ENCODE results near the gene C1orf216. TPM values are rescaled to one million over a fixed set of nuclear protein-coding genes. Genes with fewer than 3 reads are reported as not detected.
"Not testable (repeated sequence)": the region's sequence is repeated elsewhere in the genome, so short reads cannot be mapped to it uniquely, and the experiment has no call there.

Gene C1orf216
- total RNA-seq, 1 donor from 2014 or later: 11.3 TPM

- no peak for TF ChIP-seq CTCF (IDR thresholded peaks at IDR 0.05; ENCODE audit: unreplicated experiment)
- Mint-ChIP-seq H3K4me1 (ENCODE audit: low read depth) (no peaks in the 10 kb centered on the region), H3K36me3 (ENCODE audit: insufficient read depth) (no peaks in the 10 kb centered on the region), H3K9me3 (ENCODE audit: low read depth) (no peaks in the 10 kb centered on the region), H3K27ac (no peak overlapping the region), H3K4me3 (ENCODE audit: low read depth) (no peak overlapping the region), H3K27me3 (peaks cover 31% of the 10 kb centered on the region)
- DNase-seq (ENCODE audit: low spot score, unreplicated experiment): no peak
Observed at GRCh38 chr1:35692317-35692716, 26.4 kb downstream of the C1orf216 start.

- no peaks in the 10 kb centered on the region for H3K36me3 Mint-ChIP-seq (ENCODE audit: insufficient read depth)
- H3K4me3 Mint-ChIP-seq (ENCODE audit: low read depth): no peak overlapping the region
- H3K4me1 Mint-ChIP-seq (ENCODE audit: low read depth): no peaks in the 10 kb centered on the region
- peaks cover 34% of the 10 kb centered on the region for H3K27me3 Mint-ChIP-seq
- no peak for DNase-seq (ENCODE audit: low spot score, unreplicated experiment)
- H3K9me3 Mint-ChIP-seq (ENCODE audit: low read depth): no peaks in the 10 kb centered on the region
- TF ChIP-seq CTCF (IDR thresholded peaks at IDR 0.05; ENCODE audit: unreplicated experiment): no peak
- H3K27ac Mint-ChIP-seq: no peak overlapping the region
Observed at GRCh38 chr1:35691571-35692220, 27.0 kb downstream of the C1orf216 start.

GRCh38 chr1:35691080-35691479, 27.6 kb downstream of the C1orf216 start:
- H3K27me3 Mint-ChIP-seq: peaks cover 36% of the 10 kb centered on the region
- no peaks in the 10 kb centered on the region for H3K4me1 Mint-ChIP-seq (ENCODE audit: low read depth)
- H3K27ac Mint-ChIP-seq: no peak overlapping the region
- no peak for DNase-seq (ENCODE audit: low spot score, unreplicated experiment)
- no peaks in the 10 kb centered on the region for H3K9me3 Mint-ChIP-seq (ENCODE audit: low read depth)
- TF ChIP-seq CTCF (IDR thresholded peaks at IDR 0.05; ENCODE audit: unreplicated experiment): no peak
- H3K4me3 Mint-ChIP-seq (ENCODE audit: low read depth): no peak overlapping the region
- no peaks in the 10 kb centered on the region for H3K36me3 Mint-ChIP-seq (ENCODE audit: insufficient read depth)

GRCh38 chr1:35690103-35690502, 28.6 kb downstream of the C1orf216 start:
- not testable (repeated sequence) for H3K9me3 Mint-ChIP-seq (ENCODE audit: low read depth); H3K4me3 Mint-ChIP-seq (ENCODE audit: low read depth); H3K36me3 Mint-ChIP-seq (ENCODE audit: insufficient read depth); H3K4me1 Mint-ChIP-seq (ENCODE audit: low read depth); DNase-seq (ENCODE audit: low spot score, unreplicated experiment); H3K27ac Mint-ChIP-seq
- H3K27me3 Mint-ChIP-seq: peaks cover 39% of the 10 kb centered on the region

- no peaks in the 10 kb centered on the region for H3K9me3 Mint-ChIP-seq (ENCODE audit: low read depth)
- TF ChIP-seq CTCF (IDR thresholded peaks at IDR 0.05; ENCODE audit: unreplicated experiment): no peak
- H3K4me3 Mint-ChIP-seq (ENCODE audit: low read depth): no peak overlapping the region
- H3K36me3 Mint-ChIP-seq (ENCODE audit: insufficient read depth): no peaks in the 10 kb centered on the region
- H3K4me1 Mint-ChIP-seq (ENCODE audit: low read depth): no peaks in the 10 kb centered on the region
- no peak overlapping the region for H3K27ac Mint-ChIP-seq
- peaks cover 56% of the 10 kb centered on the region for H3K27me3 Mint-ChIP-seq
- no peak for DNase-seq (ENCODE audit: low spot score, unreplicated experiment)
Observed at GRCh38 chr1:35688161-35688560, 30.5 kb downstream of the C1orf216 start.

- H3K27ac Mint-ChIP-seq: no peak overlapping the region
- H3K9me3 Mint-ChIP-seq (ENCODE audit: low read depth): no peaks in the 10 kb centered on the region
- DNase-seq (ENCODE audit: low spot score, unreplicated experiment): no peak
- TF ChIP-seq CTCF (IDR thresholded peaks at IDR 0.05; ENCODE audit: unreplicated experiment): no peak
- no peak overlapping the region for H3K4me3 Mint-ChIP-seq (ENCODE audit: low read depth)
- peaks cover 40% of the 10 kb centered on the region for H3K27me3 Mint-ChIP-seq
- no peaks in the 10 kb centered on the region for H3K4me1 Mint-ChIP-seq (ENCODE audit: low read depth)
- no peaks in the 10 kb centered on the region for H3K36me3 Mint-ChIP-seq (ENCODE audit: insufficient read depth)
Observed at GRCh38 chr1:35683012-35683411, 35.7 kb downstream of the C1orf216 start.
